ELR (cell line): Measurements from ENCODE around the gene FASTKD3.

Experiments used
- DNase-seq: peaks from one replicate; pipeline ENCODE4 v3.0.0-alpha.2; 2015; ENCODE audit warnings: low read depth

Gene FASTKD3

DNA sequence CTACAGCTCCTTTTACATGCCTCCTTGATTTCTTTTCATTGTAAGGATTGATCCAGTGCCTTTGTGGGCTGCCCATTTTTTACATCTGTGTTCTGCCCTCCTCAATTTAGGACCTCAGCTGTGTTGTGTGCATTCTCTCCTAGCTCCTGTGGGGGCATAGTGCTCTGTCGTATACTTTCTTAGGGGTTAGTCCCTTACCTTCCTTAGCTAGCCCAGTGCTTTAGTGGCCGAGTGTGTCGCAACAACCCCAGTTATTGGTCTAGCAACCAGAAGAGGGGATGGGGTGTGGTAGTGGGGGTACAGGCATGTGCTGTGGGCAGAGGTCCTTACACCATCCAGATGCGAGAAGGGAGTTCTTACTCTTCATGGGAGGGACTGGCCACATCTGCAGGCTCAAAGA lies 12.3 kb upstream of the FASTKD3 start:
- no peak for DNase-seq

DNA sequence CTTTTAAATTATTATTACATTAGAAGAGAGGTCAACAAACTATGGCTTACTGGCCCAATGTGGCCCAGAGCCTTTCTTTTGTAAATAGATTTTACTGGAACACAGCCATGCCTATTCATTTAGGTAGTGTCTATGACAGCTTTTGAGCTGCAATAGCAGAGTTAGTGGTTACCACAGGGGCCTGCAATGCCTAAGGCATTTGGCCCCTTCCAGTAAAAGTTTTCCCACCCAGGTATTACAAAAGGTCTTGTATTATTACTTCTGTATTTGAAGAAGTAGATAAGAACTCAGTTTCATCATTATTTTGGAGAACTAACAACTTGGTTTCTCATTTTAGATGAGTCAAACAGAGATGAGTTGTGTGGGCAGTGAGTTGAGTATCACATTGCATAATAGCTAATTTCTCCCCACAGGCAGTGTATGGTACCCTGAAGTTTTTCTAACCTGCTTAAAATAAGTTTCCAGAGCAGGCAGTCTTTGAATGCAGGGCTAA lies 9.6 kb upstream of the FASTKD3 start:
- peak; percentile 39 for DNase-seq

DNA sequence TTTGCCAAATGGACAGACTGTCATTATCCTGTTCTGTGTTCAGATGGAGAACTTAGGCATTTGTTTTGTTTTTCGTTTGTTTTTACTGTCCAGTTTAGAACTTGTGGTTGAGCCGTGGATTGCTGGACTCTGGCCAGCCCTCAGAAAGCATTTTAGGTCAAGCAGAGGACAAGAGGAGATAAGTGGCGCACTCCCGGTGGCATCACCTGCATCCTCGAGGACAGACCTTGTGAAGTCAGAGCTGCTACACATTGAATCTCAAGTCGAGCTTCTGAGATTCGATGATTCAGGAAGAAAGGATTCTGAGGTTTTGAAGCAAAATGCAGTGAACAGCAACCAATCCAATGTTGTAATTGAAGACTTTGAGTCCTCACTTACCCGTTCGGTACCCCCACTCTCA lies 9.0 kb upstream of the FASTKD3 start:
- DNase-seq = no peak

DNA sequence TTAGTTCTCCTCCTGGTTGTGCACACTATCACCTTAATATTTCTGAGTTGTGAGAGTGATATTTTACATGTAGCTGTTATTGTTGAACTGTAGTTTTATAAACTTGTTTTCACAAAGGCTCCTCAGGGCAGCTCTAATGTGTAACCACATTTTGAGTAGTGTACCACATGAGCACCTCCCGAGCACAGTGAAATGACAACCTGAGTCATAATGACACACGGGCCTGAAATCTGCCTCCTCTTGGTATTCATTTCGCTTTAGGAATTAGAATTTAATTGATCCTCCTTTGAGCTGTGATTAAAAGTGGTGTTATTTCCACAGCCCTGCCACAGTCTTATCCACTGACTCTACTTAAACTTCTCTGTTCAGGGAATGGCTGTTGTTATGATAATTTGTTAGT lies 8.0 kb upstream of the FASTKD3 start:
- peak; percentile 83 for DNase-seq

DNA sequence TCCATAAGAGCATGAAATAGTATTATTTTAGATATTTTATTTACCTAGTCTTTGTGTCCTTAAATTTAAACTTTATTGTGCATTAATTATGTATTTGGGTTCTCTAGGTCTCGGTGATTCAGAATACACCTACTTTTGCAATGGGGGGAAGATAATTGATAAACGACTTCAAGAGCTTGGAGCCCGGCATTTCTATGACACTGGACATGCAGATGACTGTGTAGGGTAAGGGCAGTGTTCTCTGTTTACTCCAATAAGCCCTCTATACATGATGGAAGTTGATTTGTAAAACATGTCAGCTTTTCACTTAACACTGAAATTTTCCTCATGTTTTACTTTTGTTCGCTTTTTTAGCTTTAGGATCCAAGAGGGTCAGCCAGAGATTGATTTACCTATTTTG lies 6.3 kb upstream of the FASTKD3 start:
- no peak for DNase-seq

DNA sequence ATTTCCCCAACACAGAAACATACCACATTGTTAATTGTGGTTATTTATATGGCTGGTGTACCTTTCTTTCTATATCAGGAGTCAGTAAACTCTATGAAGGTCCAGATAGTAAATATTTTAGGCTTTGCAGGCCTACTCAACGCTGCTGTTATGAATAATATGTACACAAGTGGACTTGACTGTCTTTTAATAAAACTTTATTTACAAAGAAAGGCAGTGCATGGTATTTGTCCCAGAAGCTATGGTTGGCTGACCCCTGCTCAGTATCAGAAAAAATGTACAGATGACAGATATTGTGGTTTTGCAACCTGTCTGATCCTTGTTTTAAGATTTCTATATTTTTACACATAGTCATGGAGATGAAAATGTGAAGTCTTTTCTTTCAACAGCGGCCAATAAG lies 5.8 kb upstream of the FASTKD3 start:
- no peak for DNase-seq

GRCh38 chr5:7873216-7873615 lies 4.4 kb upstream of the FASTKD3 start:
- no peak for DNase-seq

DNA sequence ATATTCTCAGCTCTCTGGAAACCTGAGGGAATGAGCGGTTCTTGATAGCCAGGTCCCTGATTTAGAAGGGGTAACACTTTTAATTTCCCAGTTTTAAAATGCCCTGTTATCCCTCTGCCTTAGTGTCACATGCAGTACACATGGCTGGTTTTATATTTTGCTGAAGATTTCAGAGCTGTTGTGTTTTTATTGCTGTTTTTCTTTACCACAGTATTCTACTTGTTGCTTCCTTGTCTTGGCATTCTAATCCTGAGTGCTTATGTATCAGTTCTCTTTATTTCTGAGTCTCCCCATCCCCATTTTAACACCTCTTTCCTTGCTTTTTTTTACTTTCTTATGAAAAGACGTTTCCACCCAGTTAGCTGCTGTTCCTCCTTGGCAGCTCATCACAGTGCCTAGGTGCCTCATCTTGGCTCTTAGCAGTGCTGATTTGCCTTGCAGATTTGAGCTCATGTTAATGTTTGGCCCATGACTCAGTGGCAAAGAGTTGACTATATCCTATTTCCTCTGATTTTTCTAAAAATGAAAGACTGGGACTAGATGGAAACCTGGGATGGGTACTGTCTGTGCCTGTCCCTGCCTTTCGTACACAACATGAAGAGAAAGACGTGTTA lies 3.8 kb upstream of the FASTKD3 start:
- no peak for DNase-seq

DNA sequence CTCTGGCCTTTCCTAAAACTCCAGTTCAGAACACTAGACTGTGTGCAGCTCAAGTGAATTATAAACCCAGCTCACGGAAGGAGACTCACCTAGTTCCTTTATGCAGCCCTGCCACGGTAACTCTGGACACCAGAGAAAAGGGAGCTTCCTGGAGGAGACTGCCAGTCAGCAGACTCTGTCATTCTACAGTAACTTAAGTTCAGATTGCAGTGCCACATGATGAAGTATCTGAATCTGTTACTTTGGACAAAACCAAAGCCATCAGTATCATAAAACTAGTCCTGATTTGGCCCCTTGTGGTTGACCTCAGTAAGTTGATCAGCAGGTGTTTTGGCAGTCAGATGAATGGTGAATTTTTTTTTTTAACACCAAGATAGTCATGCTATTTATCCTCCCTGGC lies 2.8 kb upstream of the FASTKD3 start:
- DNase-seq = no peak

DNA sequence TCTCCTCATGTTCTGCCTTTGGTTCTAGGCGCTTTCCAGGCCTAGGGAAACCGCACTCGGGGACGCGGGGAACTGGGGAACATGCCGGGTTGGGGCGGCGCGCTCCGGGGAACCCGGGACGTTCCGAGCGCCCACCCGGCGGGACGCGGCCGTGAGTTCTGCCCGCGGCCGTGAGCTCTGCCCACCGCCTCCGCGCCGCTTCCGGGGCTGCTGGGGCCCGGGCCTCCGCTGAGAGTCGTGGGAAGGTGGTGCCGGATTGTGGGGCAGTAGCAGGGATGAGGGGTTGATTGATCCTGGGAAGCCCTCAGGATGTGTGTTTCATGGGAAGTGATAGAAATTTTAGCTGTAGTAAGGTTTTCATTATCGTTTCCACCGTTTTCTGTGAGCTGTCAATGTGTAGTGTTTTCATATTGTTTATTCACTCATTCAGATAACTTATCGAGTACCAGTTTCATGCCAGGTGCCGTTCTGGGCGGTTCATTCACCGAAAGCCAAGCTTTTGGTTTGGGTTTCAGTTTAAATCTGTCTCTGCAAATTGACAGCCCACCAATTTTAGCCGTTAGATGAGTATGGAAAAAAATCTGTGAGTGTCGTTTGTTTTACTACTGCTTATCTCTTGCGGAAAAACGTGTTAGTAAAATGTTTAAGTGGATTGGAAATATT lies 774 bp upstream of the FASTKD3 start:
- peak; percentile 33 for DNase-seq

- DNase-seq = no peak
These were observed 431 bp downstream of the FASTKD3 start for GRCh38 chr5:7868427-7868772.

DNA sequence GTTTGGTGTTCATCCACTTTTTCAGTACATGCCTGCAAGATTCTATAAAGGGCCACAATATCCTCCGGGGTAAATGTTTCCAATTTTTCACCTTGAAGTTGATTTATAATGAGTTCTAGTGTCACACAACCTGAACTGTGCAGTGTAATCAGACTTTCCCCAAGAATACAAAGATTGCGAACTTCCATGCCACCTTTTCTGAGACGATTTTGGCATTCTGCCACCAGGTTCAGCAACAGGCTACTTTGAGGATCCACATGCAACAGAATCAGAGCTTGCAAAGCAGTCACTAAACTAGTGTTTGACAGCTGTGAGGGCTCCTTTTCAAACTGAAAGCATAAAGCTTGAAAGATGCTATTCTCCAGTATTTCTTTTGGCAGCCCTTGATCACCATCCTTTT lies 1.6 kb downstream of the FASTKD3 start:
- DNase-seq = no peak

DNA sequence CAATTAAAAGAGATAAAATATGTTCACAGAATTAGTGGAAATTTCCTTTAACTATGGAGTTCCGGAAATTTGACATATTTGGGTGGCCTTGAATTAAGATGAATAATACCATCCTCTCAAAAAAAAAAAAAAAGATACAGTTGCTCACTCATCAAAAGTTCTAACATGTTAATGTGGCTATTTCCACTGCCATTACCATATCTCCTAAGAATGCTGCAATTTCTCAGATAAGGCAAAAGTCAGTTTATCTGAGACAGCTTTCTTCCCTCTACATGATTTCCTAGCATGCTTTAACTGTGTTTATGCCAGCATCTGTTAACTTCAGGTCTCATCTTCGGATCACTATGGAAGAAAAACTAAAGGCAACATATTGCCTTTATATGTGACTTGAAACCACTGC lies 2.6 kb downstream of the FASTKD3 start:
- DNase-seq = no peak

DNA sequence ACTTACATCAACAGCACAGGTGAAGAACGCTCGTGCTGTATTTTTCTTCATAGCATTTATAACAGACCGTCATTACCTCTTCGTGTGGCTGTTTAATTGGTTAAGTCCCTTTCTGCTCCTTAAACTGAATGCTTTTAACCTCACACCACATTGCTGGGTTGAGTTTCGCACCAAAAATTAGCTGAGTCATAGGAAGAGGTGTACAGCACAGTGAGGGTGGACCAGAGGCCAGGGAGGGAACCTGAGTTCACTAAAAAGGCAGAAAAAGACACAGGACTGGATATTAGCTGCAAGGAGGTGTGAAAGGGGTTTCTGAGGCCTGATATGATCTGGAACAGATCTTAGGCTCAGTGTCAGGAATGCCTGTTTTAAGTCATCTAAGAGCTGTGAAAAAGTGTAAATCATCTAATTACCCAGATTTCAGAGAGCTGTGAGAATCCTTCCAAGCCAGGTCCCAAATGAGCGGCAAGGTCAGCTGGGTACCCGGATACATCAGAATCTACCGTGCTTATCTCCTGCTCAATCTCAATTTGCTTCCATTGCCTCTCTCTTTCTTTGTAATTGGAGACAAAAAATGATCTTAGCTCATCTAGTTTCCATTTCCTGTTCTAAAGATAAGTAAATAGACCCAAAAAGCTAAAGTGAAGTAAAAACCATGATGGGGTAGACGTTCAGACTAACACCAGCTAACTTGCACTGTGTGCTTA lies 10.8 kb downstream of the FASTKD3 start:
- DNase-seq = no peak

- no peak for DNase-seq
These were observed 11.5 kb downstream of the FASTKD3 start for GRCh38 chr5:7857361-7857760.

DNA sequence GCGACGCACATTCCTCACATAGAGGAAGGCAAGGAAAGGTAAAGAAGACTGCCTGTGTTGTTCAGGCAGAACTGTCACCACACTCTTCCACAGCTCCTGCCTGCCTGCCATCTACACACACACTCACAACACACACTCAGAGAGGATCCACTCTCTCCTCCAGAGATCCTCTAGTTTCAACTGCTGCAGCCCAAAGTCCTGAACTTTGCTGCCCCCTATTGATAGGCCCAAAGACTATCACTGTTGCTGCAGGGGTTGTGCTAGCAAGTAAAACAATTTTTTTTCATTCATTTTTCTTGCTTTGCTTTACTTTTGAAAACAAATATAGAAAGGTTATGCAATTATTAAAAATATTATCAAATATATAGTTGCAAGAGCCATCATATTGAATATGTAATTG lies 12.0 kb downstream of the FASTKD3 start:
- DNase-seq = peak; percentile 42

DNA sequence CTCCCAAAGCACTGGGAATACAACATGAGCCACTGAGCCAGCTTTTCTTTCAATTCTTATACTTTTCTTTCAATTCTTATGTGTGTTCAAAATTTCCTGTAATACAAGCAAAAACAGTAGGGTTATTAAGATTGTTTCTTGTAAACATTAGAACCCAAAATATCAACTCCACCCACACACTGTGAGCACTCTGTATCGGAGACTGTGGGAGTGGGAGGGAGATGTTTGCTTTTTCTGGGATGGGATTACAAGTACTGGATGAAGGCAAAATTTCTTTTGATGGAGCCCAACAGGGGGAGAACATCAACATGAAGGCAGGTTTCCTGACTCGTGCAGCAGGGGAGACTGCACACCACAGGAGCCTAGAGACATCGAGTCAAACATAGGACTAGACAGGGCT lies 13.2 kb downstream of the FASTKD3 start:
- no peak for DNase-seq

GRCh38 chr5:7852988-7853387 lies 15.8 kb downstream of the FASTKD3 start:
- DNase-seq = no peak

- DNase-seq = no peak
These were observed 16.3 kb downstream of the FASTKD3 start for GRCh38 chr5:7852542-7852941.

DNA sequence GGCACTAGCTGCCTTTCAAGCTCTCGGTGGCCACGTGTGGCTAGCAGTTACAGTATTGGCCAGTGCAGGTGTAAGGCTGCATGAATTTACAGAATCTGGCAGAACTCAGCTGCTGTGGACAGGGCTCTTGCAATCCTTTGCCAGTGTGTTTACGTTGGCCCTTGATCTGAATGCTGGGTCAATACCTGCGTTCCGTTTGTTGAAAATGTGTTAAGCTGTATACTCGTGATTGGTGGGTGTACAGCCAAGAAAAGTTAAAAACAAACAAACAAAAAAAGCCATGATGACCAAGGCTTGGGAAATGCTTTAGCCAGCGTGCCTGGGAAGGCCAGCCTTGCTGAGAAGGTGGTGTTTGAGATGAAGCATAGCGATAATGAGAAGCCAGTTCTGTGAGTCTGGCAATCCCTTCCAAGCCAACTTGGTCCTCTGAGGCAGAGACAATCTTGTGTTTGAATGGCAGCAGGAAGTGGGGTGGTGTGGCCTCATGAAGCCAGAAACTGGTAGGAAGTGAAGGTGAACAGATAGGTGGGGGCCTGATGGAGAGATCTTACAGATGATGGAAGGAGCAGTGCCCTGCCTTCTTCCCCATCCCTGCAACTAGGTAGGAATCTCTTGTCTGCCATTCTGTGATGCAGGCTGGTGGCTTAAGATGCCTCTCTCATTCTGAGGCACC lies 17.1 kb downstream of the FASTKD3 start:
- no peak for DNase-seq

DNA sequence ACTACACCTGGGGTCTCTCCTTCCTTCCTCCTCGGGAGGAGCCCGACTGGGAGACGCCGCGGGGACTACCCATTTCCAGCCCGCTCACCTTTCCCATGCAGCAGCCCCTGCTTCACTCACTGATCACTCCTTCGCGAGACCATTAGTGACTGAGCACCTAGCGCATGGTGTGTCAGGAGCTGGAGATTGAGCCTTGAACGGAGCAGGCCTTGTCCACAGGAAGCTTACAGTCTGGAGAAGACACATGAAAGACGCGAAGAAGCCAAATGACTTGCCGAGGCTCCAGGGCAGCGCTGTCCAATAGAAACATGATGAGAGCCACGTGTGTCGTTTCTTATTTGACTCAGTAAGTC lies 17.6 kb downstream of the FASTKD3 start:
- DNase-seq = no peak

- DNase-seq = peak; percentile 24
These were observed 18.2 kb downstream of the FASTKD3 start, which contains the start of gene CFAP90 for GRCh38 chr5:7850395-7851239. Gene CFAP90 (minus strand): TSS chr5:7851133. CDS start chr5:7851021, 112 bp downstream.
